HG03432 (cell line): ENCODE results near the gene GJB3.
"Not testable (repeated sequence)": the region's sequence is repeated elsewhere in the genome, so short reads cannot be mapped to it uniquely, and the experiment has no call there.

ENCODE experiments used
- ATAC-seq: cut with Tn5 transposase; IDR thresholded peaks from one replicate; pipeline ENCODE4 v1.9.1; 2021; ENCODE audit warnings: mild to moderate bottlenecking, moderate library complexity; ENCODE audit not compliant: unreplicated experiment

GJB3 gene

GRCh38 chr1:34759503-34760357 is 21.3 kb upstream of the GJB3 start, which contains the start of gene GJB4:
Gene GJB4, plus strand, starts transcription at chr1:34759740. Its CDS starts 1,515 bp downstream, at chr1:34761255.
- ATAC-seq = no peak

- ATAC-seq = no peak
These were observed 19.7 kb upstream of the GJB3 start for GRCh38 chr1:34761176-34761761.

- ATAC-seq = no peak
These were observed 19.2 kb upstream of the GJB3 start for GRCh38 chr1:34761776-34762307.

- no peak for ATAC-seq
These were observed 18.4 kb upstream of the GJB3 start for GRCh38 chr1:34762474-34763141.

- ATAC-seq = no peak
These were observed 17.8 kb upstream of the GJB3 start for GRCh38 chr1:34763142-34763781.

GRCh38 chr1:34768856-34769255 is 12.2 kb upstream of the GJB3 start:
- ATAC-seq = no peak

GRCh38 chr1:34770891-34771504 is 10.0 kb upstream of the GJB3 start:
- ATAC-seq = no peak

- no peak for ATAC-seq
These were observed 9.2 kb upstream of the GJB3 start for GRCh38 chr1:34771573-34772371.

- not testable (repeated sequence) for ATAC-seq
These were observed 7.9 kb upstream of the GJB3 start for GRCh38 chr1:34773114-34773513.

- no peak for ATAC-seq
These were observed 6.1 kb upstream of the GJB3 start for GRCh38 chr1:34774957-34775356.

GRCh38 chr1:34776911-34777310 is 4.1 kb upstream of the GJB3 start:
- ATAC-seq = no peak

GRCh38 chr1:34777519-34778321 is 3.3 kb upstream of the GJB3 start:
- ATAC-seq = no peak

GRCh38 chr1:34778381-34778780 is 2.6 kb upstream of the GJB3 start:
- ATAC-seq = no peak

- no peak for ATAC-seq
These were observed 2.0 kb upstream of the GJB3 start for GRCh38 chr1:34779005-34779404.

- no peak for ATAC-seq
These were observed 1.5 kb upstream of the GJB3 start for GRCh38 chr1:34779526-34779925.

GRCh38 chr1:34779962-34780361 is 1.1 kb upstream of the GJB3 start:
- ATAC-seq = no peak

- ATAC-seq = no peak
These were observed 486 bp upstream of the GJB3 start for GRCh38 chr1:34780528-34780927.

- no peak for ATAC-seq
These were observed 904 bp downstream of the GJB3 start for GRCh38 chr1:34781844-34782391.

- ATAC-seq = no peak
These were observed 3.8 kb downstream of the GJB3 start for GRCh38 chr1:34784751-34785221.
